Keratinocyte (primary cell): Measurements from ENCODE around the gene CHST7.

Experiments
- EZH2 ChIP-seq: IDR thresholded peaks from one replicate; pipeline ENCODE4 v1.6.1; 2012; ENCODE audit warnings: inconsistent platforms, mild to moderate bottlenecking, low read length, moderate library complexity
- TF ChIP-seq, protein P1 (sequence below), 3 experiments: IDR thresholded peaks in 1 of 3; conservative IDR thresholded peaks in 1 of 3; optimal IDR thresholded peaks in 1 of 3; 2 replicates in 2 of 3; 3 replicates in 1 of 3; pipeline versions ENCODE3 to v1.5.1; 2011; ENCODE audit warnings: low read length in 3 of 3, mild to moderate bottlenecking in 3 of 3, moderate library complexity in 2 of 3, control low read depth in 1 of 3, inconsistent platforms in 1 of 3; ENCODE audit not compliant: insufficient read depth in 2 of 3; ENCODE audit errors: extremely low read depth in 1 of 3

DNA sequence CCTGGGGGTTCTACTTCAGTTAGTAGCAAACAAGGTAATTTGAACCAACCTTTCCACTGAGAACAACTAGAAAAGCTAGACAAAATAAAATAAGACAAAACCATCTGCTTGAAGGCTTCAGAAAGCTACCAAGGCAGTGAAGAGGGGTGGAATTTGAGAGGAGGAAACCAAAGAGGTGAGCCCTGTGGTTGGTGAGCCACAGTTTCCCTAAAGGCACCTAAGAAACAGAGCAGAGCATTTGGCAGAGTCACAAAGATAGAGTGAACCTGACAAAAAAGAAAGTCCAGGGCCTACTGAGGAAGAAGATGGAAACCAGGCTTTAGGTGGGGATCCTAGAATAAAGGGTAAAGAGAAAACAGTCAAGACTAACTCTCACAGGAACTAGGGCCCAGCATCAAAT, 44.3 kb downstream of the CHST7 start:
- TF ChIP-seq, protein P1, sequence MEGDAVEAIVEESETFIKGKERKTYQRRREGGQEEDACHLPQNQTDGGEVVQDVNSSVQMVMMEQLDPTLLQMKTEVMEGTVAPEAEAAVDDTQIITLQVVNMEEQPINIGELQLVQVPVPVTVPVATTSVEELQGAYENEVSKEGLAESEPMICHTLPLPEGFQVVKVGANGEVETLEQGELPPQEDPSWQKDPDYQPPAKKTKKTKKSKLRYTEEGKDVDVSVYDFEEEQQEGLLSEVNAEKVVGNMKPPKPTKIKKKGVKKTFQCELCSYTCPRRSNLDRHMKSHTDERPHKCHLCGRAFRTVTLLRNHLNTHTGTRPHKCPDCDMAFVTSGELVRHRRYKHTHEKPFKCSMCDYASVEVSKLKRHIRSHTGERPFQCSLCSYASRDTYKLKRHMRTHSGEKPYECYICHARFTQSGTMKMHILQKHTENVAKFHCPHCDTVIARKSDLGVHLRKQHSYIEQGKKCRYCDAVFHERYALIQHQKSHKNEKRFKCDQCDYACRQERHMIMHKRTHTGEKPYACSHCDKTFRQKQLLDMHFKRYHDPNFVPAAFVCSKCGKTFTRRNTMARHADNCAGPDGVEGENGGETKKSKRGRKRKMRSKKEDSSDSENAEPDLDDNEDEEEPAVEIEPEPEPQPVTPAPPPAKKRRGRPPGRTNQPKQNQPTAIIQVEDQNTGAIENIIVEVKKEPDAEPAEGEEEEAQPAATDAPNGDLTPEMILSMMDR (optimal IDR thresholded peaks at IDR 0.05 in 1 of 3, IDR thresholded peaks at IDR 0.05 in 1 of 3, conservative IDR thresholded peaks at IDR 0.05 in 1 of 3; ENCODE audit: extremely low read depth in 1 of 3, insufficient read depth in 2 of 3, low read length in 3 of 3) = no peak
- TF ChIP-seq EZH2 = no peak
